Measurements from ENCODE around the gene ZSCAN9.

Gene ZSCAN9

GRCh38 chr6:28220257-28221133, 4.6 kb upstream of the ZSCAN9 start:
- DNase-seq (ENCODE audit: low spot score) = no peak

GRCh38 chr6:28224131-28225055, 682 bp upstream of the ZSCAN9 start:
- DNase-seq (ENCODE audit: low spot score) = no peak

- no peak for DNase-seq (ENCODE audit: low spot score)
Measured at GRCh38 chr6:28226460-28226859, 1.4 kb downstream of the ZSCAN9 start.

GRCh38 chr6:28232785-28233184, 7.7 kb downstream of the ZSCAN9 start:
- DNase-seq (ENCODE audit: low spot score) = no peak

GRCh38 chr6:28235912-28236452, 10.9 kb downstream of the ZSCAN9 start:
- no peak for DNase-seq (ENCODE audit: low spot score)

- DNase-seq (ENCODE audit: low spot score) = no peak
Measured at GRCh38 chr6:28239636-28240035, 14.6 kb downstream of the ZSCAN9 start.

- DNase-seq (ENCODE audit: low spot score) = no peak
Measured at GRCh38 chr6:28240471-28240870, 15.4 kb downstream of the ZSCAN9 start.

GRCh38 chr6:28243946-28244345, 18.9 kb downstream of the ZSCAN9 start:
- no peak for DNase-seq (ENCODE audit: low spot score)

GRCh38 chr6:28245206-28245941, 20.3 kb downstream of the ZSCAN9 start:
- no peak for DNase-seq (ENCODE audit: low spot score)

- DNase-seq (ENCODE audit: low spot score) = no peak
Measured at GRCh38 chr6:28248916-28249315, 23.8 kb downstream of the ZSCAN9 start.

GRCh38 chr6:28250747-28251146, 25.7 kb downstream of the ZSCAN9 start:
- DNase-seq (ENCODE audit: low spot score) = no peak

GRCh38 chr6:28251661-28252008, 26.6 kb downstream of the ZSCAN9 start:
- DNase-seq (ENCODE audit: low spot score) = peak; percentile 26

- peak; percentile 87 for DNase-seq (ENCODE audit: low spot score)
Measured at GRCh38 chr6:28252009-28252975, 27.2 kb downstream of the ZSCAN9 start, which contains the start of gene ZKSCAN4. ZKSCAN4 (minus strand) TSS chr6:28252269; CDS start chr6:28251980, 289 bp downstream.

GRCh38 chr6:28254121-28254519, 29.0 kb downstream of the ZSCAN9 start:
- no peak for DNase-seq (ENCODE audit: low spot score)

- DNase-seq (ENCODE audit: low spot score) = no peak
Measured at GRCh38 chr6:28257042-28257441, 32.0 kb downstream of the ZSCAN9 start.

GRCh38 chr6:28258877-28259777, 34.1 kb downstream of the ZSCAN9 start, which contains the start of gene NKAPL:
NKAPL (plus strand) TSS chr6:28259297; CDS start chr6:28259372, 75 bp downstream.
- DNase-seq (ENCODE audit: low spot score) = peak; percentile 25

- DNase-seq (ENCODE audit: low spot score) = no peak
Measured at GRCh38 chr6:28263922-28264321, 38.8 kb downstream of the ZSCAN9 start.

- no peak for DNase-seq (ENCODE audit: low spot score)
Measured at GRCh38 chr6:28264834-28265401, 39.8 kb downstream of the ZSCAN9 start.

- no peak for DNase-seq (ENCODE audit: low spot score)
Measured at GRCh38 chr6:28266563-28266961, 41.5 kb downstream of the ZSCAN9 start.
